ENCODE data around the gene AP3B2.
"Not testable (repeated sequence)": the region's sequence is repeated elsewhere in the genome, so short reads cannot be mapped to it uniquely, and the experiment has no call there.

The AP3B2 gene, protein sequence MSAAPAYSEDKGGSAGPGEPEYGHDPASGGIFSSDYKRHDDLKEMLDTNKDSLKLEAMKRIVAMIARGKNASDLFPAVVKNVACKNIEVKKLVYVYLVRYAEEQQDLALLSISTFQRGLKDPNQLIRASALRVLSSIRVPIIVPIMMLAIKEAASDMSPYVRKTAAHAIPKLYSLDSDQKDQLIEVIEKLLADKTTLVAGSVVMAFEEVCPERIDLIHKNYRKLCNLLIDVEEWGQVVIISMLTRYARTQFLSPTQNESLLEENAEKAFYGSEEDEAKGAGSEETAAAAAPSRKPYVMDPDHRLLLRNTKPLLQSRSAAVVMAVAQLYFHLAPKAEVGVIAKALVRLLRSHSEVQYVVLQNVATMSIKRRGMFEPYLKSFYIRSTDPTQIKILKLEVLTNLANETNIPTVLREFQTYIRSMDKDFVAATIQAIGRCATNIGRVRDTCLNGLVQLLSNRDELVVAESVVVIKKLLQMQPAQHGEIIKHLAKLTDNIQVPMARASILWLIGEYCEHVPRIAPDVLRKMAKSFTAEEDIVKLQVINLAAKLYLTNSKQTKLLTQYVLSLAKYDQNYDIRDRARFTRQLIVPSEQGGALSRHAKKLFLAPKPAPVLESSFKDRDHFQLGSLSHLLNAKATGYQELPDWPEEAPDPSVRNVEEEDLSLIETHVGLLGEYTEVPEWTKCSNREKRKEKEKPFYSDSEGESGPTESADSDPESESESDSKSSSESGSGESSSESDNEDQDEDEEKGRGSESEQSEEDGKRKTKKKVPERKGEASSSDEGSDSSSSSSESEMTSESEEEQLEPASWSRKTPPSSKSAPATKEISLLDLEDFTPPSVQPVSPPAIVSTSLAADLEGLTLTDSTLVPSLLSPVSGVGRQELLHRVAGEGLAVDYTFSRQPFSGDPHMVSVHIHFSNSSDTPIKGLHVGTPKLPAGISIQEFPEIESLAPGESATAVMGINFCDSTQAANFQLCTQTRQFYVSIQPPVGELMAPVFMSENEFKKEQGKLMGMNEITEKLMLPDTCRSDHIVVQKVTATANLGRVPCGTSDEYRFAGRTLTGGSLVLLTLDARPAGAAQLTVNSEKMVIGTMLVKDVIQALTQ

DNA sequence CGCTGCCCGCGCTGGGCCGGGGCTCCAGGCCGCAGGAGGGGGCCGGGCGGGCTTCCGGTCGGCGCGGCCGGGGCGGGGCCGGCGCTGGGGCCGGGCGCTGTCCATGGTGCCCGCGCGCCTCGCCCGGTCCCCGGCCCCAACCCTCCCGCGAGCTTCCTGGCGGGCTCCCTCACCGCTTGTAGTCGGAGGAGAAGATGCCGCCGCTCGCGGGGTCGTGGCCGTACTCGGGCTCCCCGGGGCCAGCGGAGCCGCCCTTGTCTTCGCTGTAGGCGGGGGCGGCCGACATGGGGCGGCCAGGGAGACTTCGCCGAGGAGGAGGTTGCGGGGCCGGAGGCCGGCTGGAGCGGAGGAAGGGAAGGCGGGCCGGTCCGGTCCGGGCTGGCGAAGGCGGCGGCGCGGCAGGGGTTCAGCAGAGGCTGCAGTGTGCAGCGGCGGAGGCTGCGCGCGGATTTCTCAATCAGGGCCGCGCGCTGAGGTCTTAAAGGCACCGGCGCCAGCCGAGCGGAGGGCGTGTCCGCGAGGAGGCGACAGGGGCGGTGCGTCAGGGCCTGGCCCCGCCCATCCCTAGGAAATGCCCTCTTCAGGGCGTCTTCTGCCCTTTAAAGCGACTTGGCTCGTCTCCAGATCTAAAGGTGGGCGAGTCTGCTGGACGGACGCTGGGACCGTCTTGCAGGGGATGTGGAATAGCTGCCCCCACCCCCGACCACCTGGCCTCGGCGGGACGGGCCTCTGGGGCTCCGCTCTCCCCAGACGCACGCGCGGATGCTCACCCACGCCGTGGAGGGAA is at the start of gene AP3B2:
Gene AP3B2, minus strand, starts transcription at position 455 of the 787 bp plus-strand sequence. Its CDS starts 169 bp downstream, at position 286.
- DNase-seq, result peak; percentile 71

DNA sequence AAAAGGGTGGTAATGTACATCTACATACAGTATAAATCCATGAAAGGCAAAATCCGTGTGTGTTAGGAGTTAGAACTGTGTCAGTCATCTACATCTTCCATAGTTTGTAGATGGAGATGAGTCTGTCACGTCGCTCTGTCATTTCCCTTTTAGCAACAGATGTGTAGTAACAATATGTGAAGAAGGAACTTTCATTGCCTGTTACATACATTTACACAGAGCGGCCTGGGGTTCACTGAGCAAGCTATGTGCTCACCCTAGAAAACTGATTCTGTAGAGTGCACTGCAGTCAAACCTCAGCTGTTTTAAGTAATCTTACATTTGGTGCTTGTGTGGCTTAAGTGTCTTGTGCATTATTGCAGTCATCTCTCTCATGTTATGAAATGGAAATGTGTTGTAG is 41.6 kb upstream of the AP3B2 start:
- no peak for DNase-seq

DNA sequence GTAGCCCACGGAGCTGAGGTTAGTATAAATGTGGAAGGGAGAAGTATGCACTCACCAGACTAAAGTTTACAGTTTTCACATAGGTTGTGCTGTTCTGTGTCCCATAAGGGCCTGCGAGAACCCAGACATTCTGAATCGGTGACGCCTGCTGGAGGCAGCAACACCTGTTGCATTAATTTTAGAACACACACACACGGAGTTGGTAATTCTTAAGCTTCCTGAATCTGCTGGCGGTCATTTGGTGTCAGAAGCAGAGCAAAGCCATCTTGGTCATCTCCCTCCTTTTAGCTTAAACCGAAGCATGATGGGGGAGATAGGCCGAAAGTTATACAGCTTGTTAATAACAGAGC is 41.1 kb upstream of the AP3B2 start:
- no peak for DNase-seq

DNA sequence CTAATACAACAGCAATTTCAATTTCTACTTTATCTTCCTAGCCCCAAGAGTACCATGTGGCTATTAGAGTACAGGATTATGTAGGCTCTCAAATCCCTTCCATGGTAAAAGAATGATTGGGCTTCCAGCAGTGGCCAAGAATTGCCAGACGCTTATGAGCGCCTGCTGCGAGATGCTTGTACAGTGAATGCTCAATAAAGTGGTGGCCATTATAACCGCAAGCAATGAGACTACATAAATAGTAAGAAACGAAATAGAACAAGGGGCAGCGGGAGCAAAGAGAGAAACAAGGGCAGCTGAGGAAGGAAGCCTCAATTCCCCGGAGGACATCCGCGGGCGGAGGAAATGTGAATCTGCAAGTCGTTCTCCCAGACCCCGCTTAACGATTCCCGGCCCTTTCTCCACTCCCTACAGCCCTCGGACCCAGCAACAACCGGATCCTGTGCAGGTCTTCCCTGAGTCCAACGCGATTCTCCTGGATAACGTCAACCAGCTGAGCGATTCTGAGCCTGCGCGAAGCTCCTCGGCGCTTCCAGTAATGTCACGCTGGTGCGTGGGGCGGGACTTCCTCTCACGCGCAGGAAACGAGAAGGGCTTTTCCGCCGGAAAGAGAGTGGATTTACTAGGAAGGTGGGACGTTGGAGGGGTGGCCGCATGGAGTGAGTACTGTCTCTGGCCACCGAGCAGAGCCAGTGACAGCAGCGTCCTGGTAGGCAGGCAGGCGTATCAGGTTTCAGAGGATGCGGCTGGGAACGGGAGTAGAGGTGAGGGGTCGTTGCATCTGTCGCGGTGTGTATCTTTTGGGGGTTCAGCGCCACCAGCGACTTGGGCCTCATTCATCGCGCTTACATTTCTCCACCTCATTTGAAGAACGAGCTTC is 40.5 kb upstream of the AP3B2 start:
- peak; percentile 83 for DNase-seq

DNA sequence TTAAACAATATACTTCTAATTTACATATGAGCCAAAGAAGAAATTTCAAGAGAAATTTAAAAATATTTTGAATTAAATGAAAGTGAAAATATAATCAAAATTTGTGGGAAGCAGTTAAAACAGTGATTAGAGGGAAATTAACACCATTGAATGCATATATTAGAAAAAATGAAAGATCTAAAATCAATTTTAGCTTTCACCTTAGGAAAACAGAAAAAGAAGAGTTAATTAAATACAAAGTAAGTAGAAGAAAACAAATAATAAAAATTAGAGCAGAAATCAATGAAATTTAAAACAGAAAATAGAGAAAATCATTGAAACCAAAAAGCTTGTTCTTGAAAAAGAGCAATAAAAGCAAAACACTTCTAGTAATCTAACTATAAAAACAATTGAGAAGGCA is 38.6 kb upstream of the AP3B2 start:
- DNase-seq, result no peak

DNA sequence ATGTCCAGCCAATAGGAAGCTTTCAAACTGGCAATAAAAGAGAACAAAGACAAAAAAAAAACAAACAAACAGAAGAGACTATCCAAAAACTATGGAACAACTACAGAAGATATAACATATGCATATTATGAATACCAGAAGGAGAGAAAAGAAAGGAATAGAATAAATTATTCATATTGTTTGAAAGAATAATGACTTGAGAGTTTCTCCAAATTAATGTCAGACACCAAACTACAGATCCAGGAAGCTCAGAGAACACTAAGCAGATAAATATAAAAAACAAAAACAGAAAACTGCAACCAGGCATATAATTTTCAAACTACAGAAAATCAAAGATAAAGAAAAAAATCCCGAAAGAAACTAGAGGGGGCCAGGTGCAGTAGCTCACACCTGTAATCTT is 34.1 kb upstream of the AP3B2 start:
- DNase-seq, result no peak

DNA sequence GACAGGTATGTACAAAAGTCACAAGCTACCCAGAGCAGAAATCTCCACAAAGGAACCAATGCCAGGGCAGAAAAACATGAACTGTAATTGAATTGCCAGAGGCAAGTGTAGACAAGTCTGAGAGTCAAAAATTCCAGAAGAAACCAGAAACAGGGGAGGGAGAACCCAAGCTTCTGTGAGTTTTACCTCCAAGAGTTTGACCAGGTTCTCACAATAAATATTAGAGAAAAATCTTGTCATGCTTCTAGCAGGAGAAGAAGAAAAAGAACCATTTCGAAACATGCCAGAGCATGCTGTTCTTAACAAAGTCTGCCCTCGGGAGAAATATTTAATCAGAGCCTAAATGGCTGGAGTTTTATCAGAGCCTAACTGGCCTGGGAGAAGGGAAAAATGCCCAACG is 32.5 kb upstream of the AP3B2 start:
- DNase-seq, result no peak

DNA sequence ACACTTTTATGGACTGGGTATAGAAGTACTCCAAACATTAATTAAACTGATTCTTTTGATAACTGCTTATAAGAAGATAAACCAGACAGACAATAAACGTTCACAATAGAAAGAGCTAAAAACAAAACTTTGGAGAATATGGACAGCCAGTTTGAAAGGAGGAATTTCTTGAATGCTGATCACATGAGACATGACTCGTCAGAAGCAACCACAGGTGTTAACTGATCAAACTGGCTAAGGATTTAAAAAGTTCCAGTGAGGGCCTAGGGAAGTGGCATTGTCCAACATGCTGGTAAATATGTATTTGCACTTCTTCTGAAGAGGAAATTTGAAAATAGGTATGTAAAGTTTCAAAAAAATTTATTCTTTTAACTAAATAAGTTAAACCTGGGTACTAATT is 29.4 kb upstream of the AP3B2 start:
- no peak for DNase-seq

DNA sequence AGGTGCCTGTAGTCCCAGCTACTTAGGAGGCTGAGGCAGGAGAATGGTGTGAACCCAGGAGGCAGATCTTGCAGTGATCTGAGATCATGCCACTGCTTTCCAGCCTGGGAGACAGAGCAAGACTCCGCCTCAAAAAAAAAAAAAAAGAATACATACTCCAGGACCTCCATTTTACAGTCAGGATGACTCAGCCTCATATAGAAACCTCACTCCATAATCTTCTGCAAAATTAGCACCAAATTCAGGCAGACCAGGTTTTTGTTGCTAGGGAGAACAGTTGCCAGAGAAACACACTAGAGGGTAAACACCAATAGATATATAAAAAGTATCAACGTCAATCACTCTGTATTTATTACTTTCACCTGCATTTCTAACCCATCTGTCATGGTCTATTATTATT is 28.3 kb upstream of the AP3B2 start:
- no peak for DNase-seq

DNA sequence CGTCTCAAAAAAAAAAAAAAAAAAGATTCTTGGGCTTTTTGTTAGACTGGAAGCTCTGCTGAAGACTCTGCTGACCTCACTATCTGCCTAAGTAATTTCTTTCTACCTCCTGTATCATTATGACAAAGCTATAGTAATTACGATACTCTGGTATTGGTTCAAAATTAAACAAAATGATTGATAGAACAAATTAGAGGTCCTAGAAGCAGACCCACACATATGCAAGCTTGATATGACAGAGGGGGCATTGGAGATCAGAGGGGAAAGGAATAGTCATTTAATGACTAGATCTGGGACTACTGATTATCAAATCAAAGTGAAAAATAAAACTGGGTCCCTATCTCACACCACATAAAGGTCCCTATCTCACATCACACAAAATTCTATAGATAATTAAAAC is 21.9 kb upstream of the AP3B2 start:
- DNase-seq, result no peak

DNA sequence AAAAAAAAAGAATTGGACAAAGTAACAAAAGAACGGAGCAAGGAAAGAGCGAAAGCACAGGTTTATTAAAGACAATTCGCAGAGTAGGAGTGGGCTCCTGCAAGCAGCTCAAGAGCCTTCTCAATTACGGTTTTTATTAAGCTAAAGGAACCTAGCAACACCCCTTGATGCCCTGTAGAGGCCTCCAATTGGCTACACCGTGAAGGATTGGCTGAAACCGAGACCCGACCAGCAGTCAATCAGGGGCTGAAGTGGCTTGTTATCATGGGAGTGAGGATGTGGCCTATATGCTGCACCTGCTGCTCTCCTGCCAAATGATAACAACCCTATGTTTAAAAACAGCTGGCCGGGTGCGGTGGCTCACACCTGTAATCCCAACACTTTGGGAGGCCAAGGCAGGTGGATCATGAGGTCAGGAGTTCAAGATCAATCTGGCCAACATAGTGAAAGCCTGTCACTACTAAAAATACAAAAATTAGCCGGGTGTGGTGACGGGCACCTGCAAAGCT is 20.4 kb upstream of the AP3B2 start:
- DNase-seq, result no peak

DNA sequence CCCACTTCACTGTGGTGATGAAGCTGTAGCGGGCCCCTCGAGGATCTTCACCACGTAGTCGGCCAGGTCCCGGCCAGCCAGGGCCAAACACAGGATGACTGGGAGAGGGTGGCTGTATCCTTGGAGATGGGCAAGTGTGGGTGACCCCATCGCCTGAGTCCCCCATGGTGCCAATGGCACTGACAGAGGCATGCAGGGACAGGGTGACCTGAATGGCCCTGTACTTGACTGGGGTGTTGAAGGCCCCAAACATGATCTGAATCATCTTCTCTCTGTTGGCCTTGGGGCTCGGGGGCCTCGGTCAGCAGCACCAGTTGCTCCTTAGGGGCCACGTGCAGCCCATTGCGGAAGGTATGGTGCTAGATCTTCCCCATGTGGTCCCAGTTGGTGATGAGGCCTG is 17.1 kb upstream of the AP3B2 start:
- DNase-seq, result no peak

DNA sequence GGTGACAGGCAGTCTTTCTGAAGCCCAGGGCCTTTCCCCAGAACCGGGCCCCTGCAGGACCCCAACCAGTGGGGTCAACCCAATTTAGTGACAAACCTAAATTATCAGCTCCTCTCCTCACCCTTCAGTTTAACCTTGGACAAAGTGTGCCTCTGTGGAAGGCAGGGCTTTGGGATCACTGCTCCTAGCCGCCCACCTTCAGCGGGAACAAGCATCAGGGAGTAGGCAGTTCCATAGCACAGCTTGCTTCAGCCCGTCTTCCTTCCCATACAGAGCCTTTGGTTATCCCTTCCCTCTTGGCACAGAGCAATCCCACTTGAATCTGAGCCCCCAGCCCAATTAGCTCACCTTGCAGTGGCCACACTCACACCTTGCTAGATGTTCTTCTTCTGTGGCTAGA is 5.3 kb upstream of the AP3B2 start:
- no peak for DNase-seq

DNA sequence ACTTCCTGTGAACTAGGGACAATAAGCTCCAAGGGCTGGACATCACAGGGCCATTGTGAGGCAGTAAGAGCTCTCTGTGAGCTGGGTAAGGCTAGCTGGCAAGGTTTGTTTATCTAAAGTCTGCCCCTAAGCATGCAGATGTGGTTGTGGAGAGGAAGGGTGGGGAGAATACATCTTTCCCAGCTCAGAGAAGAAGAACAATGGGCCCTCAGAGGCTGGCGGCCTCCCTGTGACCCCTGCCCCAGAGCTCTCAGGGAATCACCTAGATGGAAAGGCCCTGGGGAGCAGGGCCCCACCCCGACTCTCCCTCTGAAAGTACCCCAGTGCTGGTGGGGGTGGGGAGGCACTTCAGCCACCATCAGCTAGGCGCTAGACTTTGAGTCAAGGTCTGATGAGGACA is 4.3 kb upstream of the AP3B2 start:
- no peak for DNase-seq

DNA sequence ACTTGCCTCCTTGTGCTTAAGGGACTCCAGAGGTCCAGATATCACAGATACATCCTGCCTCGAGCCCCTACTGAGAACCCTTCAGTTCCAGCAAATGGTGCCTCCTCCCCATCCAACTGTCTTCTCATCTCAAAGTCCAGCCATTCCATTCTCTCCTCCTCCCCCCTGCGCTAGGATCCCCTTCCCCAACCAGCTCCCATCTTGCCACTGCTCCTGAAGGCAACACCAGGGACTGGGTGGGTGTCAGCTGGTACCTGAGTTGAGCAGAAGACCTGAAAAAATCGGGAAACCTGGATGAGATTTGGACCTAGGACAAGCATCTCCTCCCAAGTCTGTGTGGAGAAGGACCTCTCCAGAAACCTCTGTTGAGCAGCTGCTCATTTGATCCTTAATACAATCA is 2.4 kb upstream of the AP3B2 start:
- DNase-seq, result no peak

DNA sequence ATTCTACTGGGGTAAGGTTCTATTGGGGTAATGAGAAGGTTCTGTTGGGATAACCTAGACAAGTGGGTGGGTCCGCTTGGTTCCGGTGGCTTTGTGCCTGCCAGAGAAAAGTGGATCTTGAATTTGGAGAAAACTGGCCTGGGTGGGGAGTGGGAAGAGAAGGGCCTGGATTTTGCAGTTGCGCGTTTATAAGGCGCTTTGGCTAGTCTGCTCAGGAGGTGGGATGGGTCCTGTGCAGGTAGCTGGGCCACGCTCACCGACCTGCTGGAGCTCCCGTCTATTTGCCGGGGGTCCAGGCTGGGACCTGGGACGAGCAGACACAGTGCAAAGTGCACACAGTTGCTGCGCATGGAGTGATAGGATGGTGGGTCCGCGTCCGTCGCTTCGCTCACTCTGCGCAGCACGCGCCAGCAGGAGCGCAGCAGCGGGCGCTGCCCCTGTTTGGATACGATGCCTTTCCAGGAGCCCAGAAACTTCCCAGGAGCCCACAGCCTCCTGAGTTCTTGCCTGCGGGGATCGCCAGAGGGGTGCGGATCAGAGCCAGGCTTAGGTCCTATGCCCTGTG is 1.3 kb upstream of the AP3B2 start:
- no peak for DNase-seq

DNA sequence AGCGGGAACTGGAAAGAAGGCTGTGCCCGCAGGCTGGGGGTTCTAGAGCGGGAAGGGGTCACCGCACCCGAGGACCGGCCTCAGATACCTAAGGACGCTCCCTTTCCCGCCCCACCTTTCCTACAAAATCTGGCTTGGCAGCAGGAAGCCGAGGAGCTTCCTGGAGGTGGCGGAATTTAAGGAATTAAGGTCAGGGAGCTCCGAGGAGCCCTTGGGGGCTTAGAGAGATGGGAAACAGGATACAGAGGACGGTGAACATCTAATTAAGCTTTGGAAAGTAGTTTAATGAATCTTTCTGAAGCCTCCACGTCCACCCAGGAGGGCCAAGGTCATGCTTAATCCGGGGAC is 507 bp upstream of the AP3B2 start:
- DNase-seq, result no peak

DNA sequence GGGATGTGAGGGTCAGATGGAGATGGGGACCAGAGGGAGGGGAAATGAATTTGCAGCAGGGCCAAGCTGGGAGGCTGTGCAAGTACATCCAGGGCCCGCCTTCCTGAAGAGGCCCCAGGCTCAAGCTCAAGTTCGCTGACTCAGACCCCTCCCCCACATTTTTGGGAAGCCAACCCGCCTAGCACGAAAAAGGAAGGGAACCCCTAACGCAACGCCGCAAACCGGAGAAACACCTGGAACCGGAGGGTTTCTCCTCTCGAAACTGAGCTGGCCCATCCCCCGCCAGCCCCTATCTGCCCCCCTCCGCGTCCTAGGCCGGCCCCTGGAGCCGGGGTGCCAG is 624 bp downstream of the AP3B2 start:
- no peak for DNase-seq

DNA sequence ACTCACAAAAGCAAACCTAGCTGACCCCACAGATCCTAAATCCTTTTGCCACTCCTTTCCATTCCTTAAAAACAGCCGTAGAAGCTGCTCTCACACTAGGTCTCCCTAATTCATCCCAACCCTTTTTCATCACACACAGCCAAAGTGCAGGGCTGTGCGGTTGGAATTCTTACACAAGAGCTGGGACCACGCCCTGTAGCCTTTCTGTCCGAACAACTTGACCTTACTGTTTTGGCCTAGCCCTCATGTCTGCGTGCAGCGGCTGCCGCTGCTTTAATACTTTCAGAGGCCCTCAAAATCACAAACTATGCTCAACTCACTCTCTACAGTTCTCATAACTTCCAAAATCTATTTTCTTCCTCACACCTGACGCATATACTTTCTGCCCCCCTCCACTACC is 3.8 kb downstream of the AP3B2 start:
- not testable (repeated sequence) for DNase-seq

DNA sequence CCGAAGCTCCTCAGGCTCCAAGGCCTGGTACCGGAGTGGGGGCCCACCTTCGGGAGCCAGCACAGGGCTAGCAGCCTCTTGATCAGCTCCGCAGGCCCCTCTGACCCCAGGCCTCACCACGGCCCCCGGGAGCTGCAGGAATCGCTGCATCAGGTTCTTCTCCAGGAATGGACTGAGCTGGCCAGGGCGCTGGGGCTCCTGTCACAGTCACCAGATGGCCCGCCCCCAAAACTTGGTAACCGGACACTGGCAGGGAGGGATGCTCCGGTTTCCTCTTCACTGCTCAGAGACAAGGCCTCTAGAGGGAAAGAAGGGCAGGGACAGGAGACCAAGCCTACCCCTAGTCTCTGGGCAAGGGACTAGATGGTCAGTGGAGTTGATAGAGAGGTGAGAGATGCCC is 9.9 kb downstream of the AP3B2 start:
- no peak for DNase-seq

DNA sequence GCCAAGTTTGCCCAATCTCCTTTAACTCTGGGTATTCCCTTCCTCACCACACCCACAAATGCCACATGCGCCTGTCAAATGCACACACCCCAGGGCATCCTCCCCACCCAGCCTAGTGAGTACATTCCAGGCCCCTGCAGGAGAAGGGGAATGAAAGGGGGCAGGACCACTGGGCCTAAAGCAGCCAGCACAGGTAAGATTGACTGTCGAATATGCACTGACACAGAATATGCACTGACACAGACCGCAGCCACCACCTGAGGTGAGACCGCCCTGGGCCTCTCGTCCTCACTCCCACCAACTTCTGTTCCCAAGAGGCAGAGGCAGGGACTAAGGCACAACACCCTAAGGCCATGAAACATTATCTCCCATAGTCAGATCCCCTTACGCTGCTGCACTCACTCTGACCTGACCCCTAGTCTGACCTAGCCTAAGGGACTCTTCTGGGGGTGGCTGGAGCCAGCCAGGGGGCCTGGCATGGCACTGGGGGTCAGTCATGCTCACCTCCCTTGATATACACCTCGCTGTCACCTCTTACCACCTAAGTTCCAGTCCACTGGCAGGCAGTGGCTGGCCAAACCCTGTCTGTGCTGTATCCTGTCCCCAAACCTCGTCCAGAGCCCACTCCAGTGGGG is 10.8 kb downstream of the AP3B2 start:
- DNase-seq, result no peak
